ENCODE results near the gene MAP6. TPM values are rescaled to one million over a fixed set of nuclear protein-coding genes. Genes with fewer than 3 reads are reported as not detected.
"Not testable (repeated sequence)": the region's sequence is repeated elsewhere in the genome, so short reads cannot be mapped to it uniquely, and the experiment has no call there.

Gene MAP6
- total RNA-seq, 3 donors from 2014 or later (not counting 1 experiment from before 2014, with no cell fraction given): not detected

DNA sequence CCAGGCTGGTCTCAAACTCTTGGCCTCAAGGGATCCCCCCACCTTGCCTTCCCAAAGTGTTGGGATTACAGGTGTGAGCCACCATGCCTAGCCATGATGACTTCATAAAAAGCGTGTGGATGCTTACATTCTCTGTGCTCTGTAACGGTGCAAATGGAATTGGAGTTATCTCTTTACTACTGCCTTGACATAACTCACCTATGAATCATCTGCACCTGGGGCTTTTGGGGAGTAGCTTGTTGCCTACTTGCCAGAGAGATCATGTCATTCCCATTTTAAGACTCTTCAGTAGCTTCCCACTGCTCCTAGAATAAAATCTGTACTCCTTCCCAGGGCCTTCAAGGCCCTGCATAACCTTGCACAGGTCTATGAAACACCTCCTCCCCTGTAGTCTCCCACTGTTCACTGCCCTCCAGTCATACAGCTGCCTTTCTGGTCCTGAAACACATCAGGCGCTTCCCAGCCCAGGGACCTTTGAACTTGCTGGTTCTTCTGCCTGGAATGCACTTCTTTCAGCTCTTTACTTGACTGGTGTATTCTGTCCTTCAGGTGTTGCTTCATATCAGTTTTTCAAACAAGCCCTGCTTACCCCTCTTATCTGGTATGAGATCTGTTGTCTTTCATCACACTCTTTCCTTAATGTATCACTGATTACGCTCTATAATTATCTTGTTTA lies 29.2 kb upstream of the MAP6 start:
- Mint-ChIP-seq H3K27ac (no peak overlapping the region), H3K4me1 (no peaks in the 10 kb centered on the region), H3K36me3 (no peaks in the 10 kb centered on the region), H3K4me3 (no peak overlapping the region), H3K9me3 (no peaks in the 10 kb centered on the region), H3K27me3 (ENCODE audit: low read depth in 2 of 2) (peaks cover 39 to 60% of the 10 kb centered on the region in 2 donors)
- no peak for TF ChIP-seq CTCF (IDR thresholded peaks at IDR 0.05)
- Histone ChIP-seq H3K27me3 (ENCODE audit: control insufficient read depth, insufficient read depth, low read length) (peaks cover 3% of the 10 kb centered on the region), H3K9me3 (ENCODE audit: control insufficient read depth, insufficient read depth, low read length) (no peaks in the 10 kb centered on the region), H3K4me3 (ENCODE audit: low read length) (no peak overlapping the region), H3K4me1 (ENCODE audit: control insufficient read depth, insufficient read depth, low read length) (no peaks in the 10 kb centered on the region), H3K36me3 (ENCODE audit: control insufficient read depth, insufficient read depth, low read length) (no peaks in the 10 kb centered on the region), H3K27ac (ENCODE audit: low read length) (no peak overlapping the region)
- ATAC-seq (no peak), DNase-seq (no peak)
- 93% methylated on average over 4 of the region's 4 CpGs for WGBS (ENCODE audit: insufficient coverage)
- intact Hi-C loops (cut with micrococcal nuclease): no loop called here

DNA sequence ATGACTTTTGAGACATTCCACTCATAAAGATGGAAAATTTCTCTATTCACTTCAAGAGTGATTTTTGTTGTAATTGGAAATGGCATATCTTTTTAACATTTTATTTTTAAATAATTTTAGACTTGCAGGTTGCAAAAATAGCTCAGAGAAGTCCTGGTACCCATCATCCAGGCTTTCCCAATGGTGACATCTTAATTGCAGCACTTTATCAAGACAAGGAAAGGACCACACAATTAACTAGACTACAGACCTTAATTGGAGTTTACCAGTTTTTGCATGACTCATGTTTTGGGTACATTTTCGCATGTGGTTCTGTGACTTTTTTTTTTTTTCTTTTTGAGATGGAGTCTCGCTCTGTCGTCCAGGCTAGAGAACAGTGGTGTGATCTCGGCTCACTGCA lies 23.0 kb upstream of the MAP6 start:
- no peaks in the 10 kb centered on the region for H3K36me3 ChIP-seq (ENCODE audit: control insufficient read depth, insufficient read depth, low read length)
- no peak overlapping the region for H3K27ac ChIP-seq (ENCODE audit: low read length)
- H3K9me3 Mint-ChIP-seq: no peaks in the 10 kb centered on the region
- ATAC-seq (no peak), DNase-seq (no peak)
- no peaks in the 10 kb centered on the region for H3K27me3 ChIP-seq (ENCODE audit: control insufficient read depth, insufficient read depth, low read length)
- WGBS (ENCODE audit: insufficient coverage): 90% methylated on average over 4 of the region's 4 CpGs
- intact Hi-C loops (cut with micrococcal nuclease): no loop called here
- no peaks in the 10 kb centered on the region for H3K4me1 Mint-ChIP-seq
- TF ChIP-seq CTCF (IDR thresholded peaks at IDR 0.05): no peak
- H3K27ac Mint-ChIP-seq: no peak overlapping the region
- no peaks in the 10 kb centered on the region for H3K4me1 ChIP-seq (ENCODE audit: control insufficient read depth, insufficient read depth, low read length)
- H3K4me3 Mint-ChIP-seq: no peak overlapping the region
- peaks cover 42 to 71% of the 10 kb centered on the region in 2 donors for H3K27me3 Mint-ChIP-seq (ENCODE audit: low read depth in 2 of 2)
- no peak overlapping the region for H3K4me3 ChIP-seq (ENCODE audit: low read length)
- H3K36me3 Mint-ChIP-seq: no peaks in the 10 kb centered on the region
- H3K9me3 ChIP-seq (ENCODE audit: control insufficient read depth, insufficient read depth, low read length): no peaks in the 10 kb centered on the region

GRCh38 chr11:75689863-75690609 lies 21.2 kb upstream of the MAP6 start:
- peaks cover 41 to 59% of the 10 kb centered on the region in 2 donors for H3K27me3 Mint-ChIP-seq (ENCODE audit: low read depth in 2 of 2)
- peaks cover 12% of the 10 kb centered on the region for H3K36me3 Mint-ChIP-seq

GRCh38 chr11:75683856-75684255 lies 15.0 kb upstream of the MAP6 start:
- intact Hi-C loops (cut with micrococcal nuclease); H3K36me3 ChIP-seq (ENCODE audit: control insufficient read depth, insufficient read depth, low read length); H3K27ac ChIP-seq (ENCODE audit: low read length); H3K27ac Mint-ChIP-seq; H3K27me3 ChIP-seq (ENCODE audit: control insufficient read depth, insufficient read depth, low read length); ATAC-seq; H3K4me1 Mint-ChIP-seq; H3K4me3 ChIP-seq (ENCODE audit: low read length); H3K4me3 Mint-ChIP-seq; H3K4me1 ChIP-seq (ENCODE audit: control insufficient read depth, insufficient read depth, low read length); DNase-seq; H3K9me3 ChIP-seq (ENCODE audit: control insufficient read depth, insufficient read depth, low read length): not testable (repeated sequence)
- Mint-ChIP-seq H3K27me3 (ENCODE audit: low read depth in 2 of 2) (peaks cover 40 to 48% of the 10 kb centered on the region in 2 donors), H3K9me3 (peaks cover 7 to 16% of the 10 kb centered on the region in 2 donors), H3K36me3 (peaks cover 17% of the 10 kb centered on the region)
- no CpG with 5 or more reads among the region's 1 CpG for WGBS (ENCODE audit: insufficient coverage)

More at GRCh38 chr11:75689863-75690609, 21.2 kb upstream of the MAP6 start:
- Histone ChIP-seq H3K36me3 (ENCODE audit: control insufficient read depth, insufficient read depth, low read length) (no peaks in the 10 kb centered on the region), H3K9me3 (ENCODE audit: control insufficient read depth, insufficient read depth, low read length) (no peaks in the 10 kb centered on the region), H3K4me3 (ENCODE audit: low read length) (no peak overlapping the region), H3K27ac (ENCODE audit: low read length) (peak overlapping the region; percentile 49), H3K4me1 (ENCODE audit: control insufficient read depth, insufficient read depth, low read length) (no peaks in the 10 kb centered on the region), H3K27me3 (ENCODE audit: control insufficient read depth, insufficient read depth, low read length) (peaks cover 5% of the 10 kb centered on the region)
- ATAC-seq (no peak), DNase-seq (no peak)
- Mint-ChIP-seq H3K4me3 (no peak overlapping the region), H3K27ac (no peak overlapping the region), H3K9me3 (peaks cover 6 to 10% of the 10 kb centered on the region in 2 donors), H3K4me1 (no peaks in the 10 kb centered on the region)
- no peak for TF ChIP-seq CTCF (IDR thresholded peaks at IDR 0.05)
- intact Hi-C loops (cut with micrococcal nuclease): no loop called here
- 66% methylated on average over 3 of the region's 3 CpGs for WGBS (ENCODE audit: insufficient coverage)

All from natural killer cell (primary cell).